SK-N-SH (cell line): ENCODE results near the gene KIF6. TPM values are rescaled to one million over a fixed set of nuclear protein-coding genes. Genes with fewer than 3 reads are reported as not detected.

Experiments used
- CTCF ChIA-PET: fragments of 300-600, 350-600 bp; formaldehyde crosslinking; extraction: SDS; loops from one replicate; lab custom pipeline; 2021; lab: Yijun Ruan, JAX
- POLR2A ChIA-PET: fragments of 350-600 bp; sonication (Branson Sonifier 250); formaldehyde crosslinking; extraction: SDS; loops from one replicate; lab custom pipeline; 2020; ENCODE audit warnings: antibody characterized with exemption, inconsistent platforms; lab: Yijun Ruan, JAX
- DNase-seq: peaks from one replicate; pipeline ENCODE4 v3.0.0; 2012
- H2AFZ ChIP-seq: fragments of 200-600 bp; sonication (generic); 2 replicates; pipeline ENCODE4 v1.8.1; 2016; ENCODE audit warnings: antibody characterized with exemption, mild to moderate bottlenecking, low read depth
- H3F3A ChIP-seq: fragments of 200-600 bp; sonication (generic); replicated peaks from 2 replicates; pipeline ENCODE3; 2016; ENCODE audit warnings: antibody characterized with exemption, mild to moderate bottlenecking; ENCODE audit not compliant: insufficient read depth
- H3K27ac ChIP-seq, 2 experiments: fragments of 200-500 bp in 1 of 2; fragments of 200-600 bp in 1 of 2; sonication (Bioruptor generic) in 1 of 2; sonication (generic), shearing (Covaris generic) in 1 of 2; 2 replicates each; pipeline versions ENCODE4 v1.5.1 to v1.6.1; 2014 to 2016; ENCODE audit warnings: low read depth in 2 of 2, inconsistent platforms in 1 of 2, low read length in 1 of 2, mild to moderate bottlenecking in 1 of 2, mixed read lengths in 1 of 2
- H3K27me3 ChIP-seq: fragments of 200-600 bp; sonication (generic), shearing (Covaris generic); 2 replicates; pipeline ENCODE4 v1.6.1; 2016; ENCODE audit warnings: mixed run types; ENCODE audit not compliant: insufficient read depth
- H3K36me3 ChIP-seq, 2 experiments: fragments of 200-500 bp in 1 of 2; fragments of 200-600 bp in 1 of 2; sonication (Bioruptor generic) in 1 of 2; sonication (generic) in 1 of 2; replicated peaks in 1 of 2; 2 replicates each; pipeline versions ENCODE3 to v1.5.1; 2014 to 2016; ENCODE audit warnings: low read length in 1 of 2, mild to moderate bottlenecking in 1 of 2; ENCODE audit not compliant: insufficient read depth in 2 of 2, control insufficient read depth in 1 of 2
- H3K4me1 ChIP-seq, 2 experiments: fragments of 200-500 bp in 1 of 2; fragments of 200-600 bp in 1 of 2; sonication (Bioruptor generic) in 1 of 2; sonication (generic), shearing (Covaris generic) in 1 of 2; 2 replicates each; pipeline versions ENCODE4 v1.5.1 to v1.6.1; 2014 to 2016; ENCODE audit warnings: low read depth in 1 of 2, low read length in 1 of 2, mixed run types in 1 of 2; ENCODE audit not compliant: insufficient read depth in 2 of 2, control insufficient read depth in 1 of 2
- H3K4me2 ChIP-seq: fragments of 200-600 bp; sonication (generic), shearing (Covaris generic); 2 replicates; pipeline ENCODE4 v1.6.1; 2017; ENCODE audit warnings: mixed run types
- H3K4me3 ChIP-seq, 2 experiments: fragments of 200-500 bp in 1 of 2; fragments of 200-600 bp in 1 of 2; sonication (Bioruptor generic) in 1 of 2; sonication (generic), shearing (Covaris generic) in 1 of 2; 2 replicates each; pipeline versions ENCODE4 v1.5.1 to v1.8.1; 2014 to 2016; ENCODE audit warnings: low read depth in 2 of 2, inconsistent platforms in 1 of 2, low read length in 1 of 2, mild to moderate bottlenecking in 1 of 2, mixed read lengths in 1 of 2, moderate library complexity in 1 of 2
- H3K79me2 ChIP-seq: fragments of 200-600 bp; sonication (generic); 2 replicates; pipeline ENCODE4 v1.8.1; 2017; ENCODE audit warnings: mild to moderate bottlenecking; ENCODE audit not compliant: insufficient read depth
- H3K9ac ChIP-seq: fragments of 200-600 bp; sonication (generic); 2 replicates; pipeline ENCODE4 v1.6.1; 2017; ENCODE audit warnings: mixed run types
- H3K9me2 ChIP-seq: fragments of 200-600 bp; sonication (generic); 2 replicates; pipeline ENCODE4 v1.6.1; 2017; ENCODE audit warnings: mixed run types
- H3K9me3 ChIP-seq: fragments of 200-600 bp; sonication (generic); 2 replicates; pipeline ENCODE4 v1.6.1; 2017; ENCODE audit warnings: mixed run types, mild to moderate bottlenecking, moderate library complexity
- H4K20me1 ChIP-seq: fragments of 200-600 bp; sonication (generic); 2 replicates; pipeline ENCODE4 v1.6.1; 2017; ENCODE audit warnings: mild to moderate bottlenecking, mixed run types; ENCODE audit not compliant: insufficient read depth
- ELF1 ChIP-seq: IDR thresholded peaks from 2 replicates; pipeline ENCODE4 v1.4.0; 2012
- FOXJ3 ChIP-seq: sonication (generic); formaldehyde crosslinking; IDR thresholded peaks from 2 replicates; pipeline ENCODE4 v1.5.1; 2020; ENCODE audit warnings: mild to moderate bottlenecking, missing genetic modification reagents
- GATA2 ChIP-seq: sonication (generic); formaldehyde crosslinking; IDR thresholded peaks from 2 replicates; pipeline ENCODE4 v1.5.0; 2020; ENCODE audit warnings: mild to moderate bottlenecking, missing genetic modification reagents
- IRF3 ChIP-seq: fragments of 150-350 bp; IDR thresholded peaks from 2 replicates; pipeline ENCODE4 v1.6.1; 2016; ENCODE audit warnings: mild to moderate bottlenecking, low read depth, low read length
- JUND ChIP-seq: IDR thresholded peaks from 2 replicates; pipeline ENCODE4 v1.4.0; 2012
- MXI1 ChIP-seq: IDR thresholded peaks from 2 replicates; pipeline ENCODE4 v1.6.1; 2012; ENCODE audit warnings: mild to moderate bottlenecking, low read depth, low read length, improper control_type of control experiment
- NRF1 ChIP-seq: IDR thresholded peaks from 2 replicates; pipeline ENCODE4 v1.6.1; 2012; ENCODE audit warnings: low read depth, mild to moderate bottlenecking, low read length
- REST ChIP-seq: IDR thresholded peaks from 2 replicates; pipeline ENCODE4 v1.6.1; 2012; ENCODE audit warnings: mild to moderate bottlenecking, low read depth, low read length, moderate library complexity
- SIN3A ChIP-seq: IDR thresholded peaks from 2 replicates; pipeline ENCODE4 v1.6.1; 2012; ENCODE audit warnings: low read depth, mild to moderate bottlenecking, low read length, moderate library complexity, borderline replicate concordance
- SMC3 ChIP-seq: IDR thresholded peaks from 2 replicates; pipeline ENCODE4 v1.6.1; 2012; ENCODE audit warnings: low read depth, low read length, improper control_type of control experiment
- TCF12 ChIP-seq: IDR thresholded peaks from 2 replicates; pipeline ENCODE4 v1.4.0; 2012
- TEAD4 ChIP-seq: IDR thresholded peaks from 2 replicates; pipeline ENCODE4 v1.4.0; 2012; ENCODE audit warnings: mild to moderate bottlenecking, borderline replicate concordance; ENCODE audit not compliant: insufficient read depth
- USF1 ChIP-seq: IDR thresholded peaks from 2 replicates; pipeline ENCODE4 v1.4.0; 2012; ENCODE audit warnings: low read depth, borderline replicate concordance
- YY1 ChIP-seq: IDR thresholded peaks from 2 replicates; pipeline ENCODE4 v1.4.0; 2012; ENCODE audit warnings: low read depth, mild to moderate bottlenecking
- ZBTB33 ChIP-seq: IDR thresholded peaks from 2 replicates; pipeline ENCODE4 v1.4.0; 2012; ENCODE audit warnings: low read depth, borderline replicate concordance
- WGBS: methylation state at CpG from one replicate; pipeline ENCODE4 v1.1.6; 2017; ENCODE audit warnings: low lambda C conversion rate; 5-methylcytosine and 5-hydroxymethylcytosine counted together
- polyA plus RNA-seq, 3 experiments: library from polyadenylated mRNA; depleted of rRNA; stranded (reverse); fragments of >200 nt; gene quantifications; 2 replicates each; pipeline ENCODE4 v1.2.3, GENCODE V29; 2012

The KIF6 gene
- polyA plus RNA-seq, 1 of the 3 experiments (the other 2 are of a cell fraction), result 0.13 TPM

GRCh38 chr6:39681674-39682121 is 43.5 kb downstream of the KIF6 start:
- H3K79me2 ChIP-seq, result no peaks in the 10 kb centered on the region
- TF ChIP-seq JUND (no peak), YY1 (no peak), REST (no peak), SIN3A (no peak), USF1 (no peak), SMC3 (no peak), GATA2 (CRISPR knock-in tag) (no peak), TCF12 (no peak), IRF3 (no peak), MXI1 (no peak), ELF1 (no peak), FOXJ3 (CRISPR knock-in tag) (no peak), TEAD4 (no peak), ZBTB33 (no peak), NRF1 (no peak)
- H3K9me3 ChIP-seq, result no peaks in the 10 kb centered on the region
- POLR2A ChIA-PET, result no interaction called here
- H2AFZ ChIP-seq, result no peak overlapping the region; the same call in 1 of the 2 replicates
- H3K4me2 ChIP-seq, result no peak overlapping the region
- 25% methylated on average over 4 of the region's 4 CpGs for WGBS
- H3F3A ChIP-seq, result no peaks in the 10 kb centered on the region
- DNase-seq, result no peak
- no peaks in the 10 kb centered on the region for H3K27me3 ChIP-seq
- peaks cover 0 to 3% of the 10 kb centered on the region in 2 experiments; a peak in 2 of 4 replicates for H3K4me1 ChIP-seq
- H3K4me3 ChIP-seq, result no peak overlapping the region
- no peak overlapping the region for H3K27ac ChIP-seq
- CTCF ChIA-PET, result no interaction called here
- H4K20me1 ChIP-seq, result no peaks in the 10 kb centered on the region
- no peaks in the 10 kb centered on the region for H3K9me2 ChIP-seq
- no peaks in the 10 kb centered on the region for H3K36me3 ChIP-seq
- no peak overlapping the region for H3K9ac ChIP-seq
